T-cell (primary cell): ENCODE results near the gene ACAP2. TPM values are rescaled to one million over a fixed set of nuclear protein-coding genes. Genes with fewer than 3 reads are reported as not detected.

ENCODE experiments used
- ATAC-seq, 4 experiments: fragments of 200-7000 bp in 3 of 4; fragments of 150-1000 bp in 1 of 4; cut with Tn5 transposase; replicated peaks in 1 of 4; 1 replicate in 3 of 4; 2 replicates in 1 of 4; pipeline ENCODE4 v1.10.0; 2021; ENCODE audit warnings: moderate library complexity in 3 of 4, mild to moderate bottlenecking in 2 of 4, moderate number of reproducible peaks in 1 of 4
- CTCF ChIA-PET, 2 donors: fragments of 300-600 bp; sonication (Branson Sonifier 250); formaldehyde crosslinking; loops; one replicate each; lab custom pipeline; 2022; ENCODE audit warnings: antibody characterized with exemption in 2 of 2; lab: Charles Lee
- POLR2A ChIA-PET, 2 donors: fragments of 300-600 bp; sonication (Branson Sonifier 250); formaldehyde crosslinking; loops; one replicate each; lab custom pipeline; 2022; ENCODE audit warnings: antibody characterized with exemption in 2 of 2; lab: Charles Lee
- DNase-seq, 35 experiments: peaks; one replicate each; pipeline versions ENCODE4 v3.0.0 to v3.0.0-alpha.2; 2013 to 2023
- H3K27ac ChIP-seq: one replicate; pipeline ENCODE4 v1.5.1; 2013; ENCODE audit warnings: low read length
- H3K27me3 ChIP-seq, 2 experiments: replicated peaks in 1 of 2; 1 replicate in 1 of 2; 2 replicates in 1 of 2; pipeline versions ENCODE4 v1.6.1 to v1.7.0; 2013; ENCODE audit warnings: low read length in 1 of 2, mixed read lengths in 1 of 2; ENCODE audit not compliant: control insufficient read depth in 2 of 2, insufficient read depth in 2 of 2; ENCODE audit errors: extremely low read depth in 1 of 2
- H3K36me3 ChIP-seq, 2 donors: 1 replicate in 1 of 2; 2 replicates in 1 of 2; pipeline versions ENCODE4 v1.6.1 to v1.7.0; 2013; ENCODE audit warnings: low read length in 1 of 2; ENCODE audit not compliant: control insufficient read depth in 2 of 2, insufficient read depth in 1 of 2; ENCODE audit errors: extremely low read depth in 1 of 2
- H3K4me1 ChIP-seq, 2 experiments: 1 replicate in 1 of 2; 2 replicates in 1 of 2; pipeline versions ENCODE4 v1.6.1 to v1.7.0; 2013; ENCODE audit warnings: low read length in 2 of 2, mixed read lengths in 1 of 2; ENCODE audit not compliant: insufficient read depth in 2 of 2, control insufficient read depth in 1 of 2; ENCODE audit errors: extremely low read depth in 1 of 2
- H3K4me3 ChIP-seq, 2 donors: 1 replicate in 1 of 2; 2 replicates in 1 of 2; pipeline versions ENCODE4 v1.5.1 to v1.7.0; 2013; ENCODE audit warnings: mild to moderate bottlenecking in 2 of 2, low read length in 1 of 2, moderate library complexity in 1 of 2; ENCODE audit not compliant: control insufficient read depth in 1 of 2; ENCODE audit errors: extremely low read depth in 1 of 2
- H3K9me3 ChIP-seq: 2 replicates; pipeline ENCODE4 v1.7.0; 2013
- H3K27ac Mint-ChIP-seq, 2 donors: one replicate each; pipeline ENCODE4 v1.8.0; 2020 to 2021; ENCODE audit warnings: mild to moderate bottlenecking in 2 of 2, mixed read lengths in 2 of 2
- H3K27me3 Mint-ChIP-seq, 2 donors: one replicate each; pipeline ENCODE4 v1.8.0; 2021 to 2022; ENCODE audit warnings: mixed read lengths in 2 of 2
- H3K36me3 Mint-ChIP-seq: one replicate; pipeline ENCODE4 v1.8.0; 2021; ENCODE audit warnings: mixed read lengths
- H3K4me1 Mint-ChIP-seq, 3 donors: one replicate each; pipeline ENCODE4 v1.8.0; 2020 to 2022; ENCODE audit warnings: mixed read lengths in 3 of 3, mild to moderate bottlenecking in 1 of 3
- H3K4me3 Mint-ChIP-seq, 3 donors: one replicate each; pipeline ENCODE4 v1.8.0; 2020 to 2022; ENCODE audit warnings: mild to moderate bottlenecking in 3 of 3, mixed read lengths in 3 of 3, moderate library complexity in 3 of 3
- H3K9me3 Mint-ChIP-seq, 3 donors: one replicate each; pipeline ENCODE4 v1.8.0; 2020 to 2022; ENCODE audit warnings: mixed read lengths in 3 of 3
- WGBS: methylation state at CpG from one replicate; pipeline ENCODE4 v1.1.5; 2013; ENCODE audit warnings: missing lambda C conversion rate; ENCODE audit not compliant: insufficient coverage; 5-methylcytosine and 5-hydroxymethylcytosine counted together
- total RNA-seq, 35 experiments: library from RNA in 6 of 35; stranded (reverse) in 6 of 35; fragments of 120-200 nt in 1 of 35; gene quantifications; one replicate each; pipeline versions ENCODE4 v1.2.1 to v1.2.4 and lab custom pipeline; 2013 to 2026

Gene ACAP2
- total RNA-seq, 5 donors from 2014 or later (not counting 1 experiment from before 2014, with no cell fraction given), result 63.6 to 90.7 (median 72.5) TPM

DNA sequence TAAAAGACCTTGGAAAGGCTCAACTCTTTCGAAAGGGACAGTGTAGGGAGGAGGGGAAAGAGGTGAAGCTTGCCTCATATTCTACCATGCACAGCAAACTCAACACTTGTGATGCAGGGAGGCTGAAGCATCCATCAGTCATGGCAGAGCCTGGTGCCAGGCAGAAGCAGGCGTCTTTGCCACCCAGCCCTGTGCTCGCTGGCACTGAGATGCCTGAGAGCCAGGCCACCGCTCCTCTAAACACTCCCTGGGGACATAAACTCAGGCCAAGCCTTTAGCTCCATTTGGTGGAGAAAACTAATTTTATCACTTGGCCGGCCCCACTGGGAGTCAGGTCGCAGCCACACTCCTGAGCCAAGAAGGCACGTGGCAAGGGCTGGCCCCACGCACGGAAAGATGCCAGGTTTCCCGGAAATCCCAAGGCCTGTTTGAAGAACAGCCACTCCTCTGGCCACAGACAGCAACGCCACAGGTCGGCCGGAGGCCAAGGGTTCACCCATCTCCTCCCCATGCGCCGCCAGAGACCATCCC, 202.6 kb downstream of the ACAP2 start:
- Histone ChIP-seq H3K27ac (no peak overlapping the region), H3K36me3 (peaks cover 3 to 15% of the 10 kb centered on the region in 2 donors), H3K27me3 (no peaks in the 10 kb centered on the region), H3K4me3 (no peak overlapping the region), H3K9me3 (no peaks in the 10 kb centered on the region), H3K4me1 (peaks cover 0 to 4% of the 10 kb centered on the region in 2 experiments)
- DNase-seq (peak in 2 of 35 experiments; percentile 1 to 10), ATAC-seq (no peak)
- WGBS, result 97% methylated on average over 8 of the region's 15 CpGs
- Mint-ChIP-seq H3K27ac (no peak overlapping the region), H3K4me3 (no peak overlapping the region), H3K4me1 (peaks cover 0 to 10% (median 5%) of the 10 kb centered on the region in 3 donors), H3K36me3 (peaks cover 26% of the 10 kb centered on the region), H3K27me3 (no peaks in the 10 kb centered on the region), H3K9me3 (peaks cover 0 to 12% (median 7%) of the 10 kb centered on the region in 3 donors)
- ChIA-PET POLR2A (no interaction called here), CTCF (no interaction called here)

GRCh38 chr3:195239121-195239520, 203.7 kb downstream of the ACAP2 start:
- peaks cover 0 to 12% (median 7%) of the 10 kb centered on the region in 3 donors for H3K9me3 Mint-ChIP-seq
- no peak overlapping the region for H3K4me3 Mint-ChIP-seq
- H3K27ac Mint-ChIP-seq, result no peak overlapping the region
- ChIA-PET POLR2A (no interaction called here), CTCF (no interaction called here)
- H3K4me1 Mint-ChIP-seq, result peaks cover 0 to 10% (median 5%) of the 10 kb centered on the region in 3 donors
- no peak for DNase-seq
- ATAC-seq, result no peak
- no peaks in the 10 kb centered on the region for H3K27me3 Mint-ChIP-seq
- peaks cover 0 to 4% of the 10 kb centered on the region in 2 experiments for H3K4me1 ChIP-seq
- no peak overlapping the region for H3K27ac ChIP-seq
- no peak overlapping the region for H3K4me3 ChIP-seq
- peaks cover 26% of the 10 kb centered on the region for H3K36me3 Mint-ChIP-seq
- peaks cover 3 to 15% of the 10 kb centered on the region in 2 donors for H3K36me3 ChIP-seq
- no CpG with 5 or more reads among the region's 3 CpGs for WGBS
- H3K9me3 ChIP-seq, result no peaks in the 10 kb centered on the region
- no peaks in the 10 kb centered on the region for H3K27me3 ChIP-seq

- ATAC-seq, result no peak
- ChIA-PET CTCF (no interaction called here), POLR2A (no interaction called here)
- Mint-ChIP-seq H3K27me3 (no peaks in the 10 kb centered on the region), H3K36me3 (peaks cover 26% of the 10 kb centered on the region), H3K4me3 (no peak overlapping the region), H3K4me1 (peaks cover 0 to 10% (median 5%) of the 10 kb centered on the region in 3 donors), H3K27ac (no peak overlapping the region), H3K9me3 (peaks cover 0 to 12% (median 7%) of the 10 kb centered on the region in 3 donors)
- Histone ChIP-seq H3K4me1 (peaks cover 0 to 4% of the 10 kb centered on the region in 2 experiments), H3K27ac (no peak overlapping the region), H3K9me3 (no peaks in the 10 kb centered on the region), H3K27me3 (no peaks in the 10 kb centered on the region), H3K4me3 (no peak overlapping the region), H3K36me3 (peaks cover 3 to 15% of the 10 kb centered on the region in 2 donors)
- DNase-seq, result peak in 2 of 35 experiments; percentile 2 to 7
- 63% methylated on average over 5 of the region's 10 CpGs for WGBS
These were observed 204.2 kb downstream of the ACAP2 start for GRCh38 chr3:195238586-195239118.

DNA sequence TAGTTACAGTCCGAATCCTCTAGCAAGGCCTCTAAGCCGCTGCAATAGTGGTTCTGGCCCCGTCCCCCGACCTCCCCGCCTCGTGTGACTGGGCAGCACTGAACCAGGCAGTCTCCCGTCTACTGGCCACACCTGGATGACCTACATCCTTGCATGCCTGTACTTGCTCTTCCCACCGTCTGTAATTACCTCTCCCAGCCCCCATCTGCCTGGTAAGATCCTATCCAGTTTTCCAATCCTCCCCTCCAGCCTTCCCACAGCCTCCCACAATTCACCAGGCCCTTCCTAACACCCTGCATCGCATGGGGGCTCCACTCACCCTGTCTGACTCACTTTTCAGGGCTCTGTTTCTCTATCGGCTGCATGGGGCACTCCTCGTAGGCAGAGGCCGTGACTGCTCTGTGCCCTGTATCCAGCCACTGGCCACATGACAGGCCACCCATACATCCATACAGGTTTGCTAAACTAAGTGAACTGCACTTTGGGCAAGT, 204.7 kb downstream of the ACAP2 start:
- no peak overlapping the region for H3K27ac Mint-ChIP-seq
- peaks cover 0 to 4% of the 10 kb centered on the region in 2 experiments for H3K4me1 ChIP-seq
- no peaks in the 10 kb centered on the region for H3K27me3 Mint-ChIP-seq
- no peaks in the 10 kb centered on the region for H3K27me3 ChIP-seq
- H3K4me3 ChIP-seq, result no peak overlapping the region
- H3K4me1 Mint-ChIP-seq, result peaks cover 0 to 10% (median 5%) of the 10 kb centered on the region in 3 donors
- no peak overlapping the region for H3K27ac ChIP-seq
- no peak overlapping the region for H3K4me3 Mint-ChIP-seq
- H3K9me3 ChIP-seq, result no peaks in the 10 kb centered on the region
- ATAC-seq, result no peak
- H3K36me3 ChIP-seq, result peaks cover 3 to 15% of the 10 kb centered on the region in 2 donors
- H3K9me3 Mint-ChIP-seq, result peaks cover 0 to 12% (median 11%) of the 10 kb centered on the region in 3 donors
- WGBS, result 93% methylated on average over 12 of the region's 12 CpGs
- ChIA-PET POLR2A (no interaction called here), CTCF (no interaction called here)
- DNase-seq, result peak in 2 of 35 experiments; percentile 1 to 3
- H3K36me3 Mint-ChIP-seq, result peaks cover 26% of the 10 kb centered on the region

DNA sequence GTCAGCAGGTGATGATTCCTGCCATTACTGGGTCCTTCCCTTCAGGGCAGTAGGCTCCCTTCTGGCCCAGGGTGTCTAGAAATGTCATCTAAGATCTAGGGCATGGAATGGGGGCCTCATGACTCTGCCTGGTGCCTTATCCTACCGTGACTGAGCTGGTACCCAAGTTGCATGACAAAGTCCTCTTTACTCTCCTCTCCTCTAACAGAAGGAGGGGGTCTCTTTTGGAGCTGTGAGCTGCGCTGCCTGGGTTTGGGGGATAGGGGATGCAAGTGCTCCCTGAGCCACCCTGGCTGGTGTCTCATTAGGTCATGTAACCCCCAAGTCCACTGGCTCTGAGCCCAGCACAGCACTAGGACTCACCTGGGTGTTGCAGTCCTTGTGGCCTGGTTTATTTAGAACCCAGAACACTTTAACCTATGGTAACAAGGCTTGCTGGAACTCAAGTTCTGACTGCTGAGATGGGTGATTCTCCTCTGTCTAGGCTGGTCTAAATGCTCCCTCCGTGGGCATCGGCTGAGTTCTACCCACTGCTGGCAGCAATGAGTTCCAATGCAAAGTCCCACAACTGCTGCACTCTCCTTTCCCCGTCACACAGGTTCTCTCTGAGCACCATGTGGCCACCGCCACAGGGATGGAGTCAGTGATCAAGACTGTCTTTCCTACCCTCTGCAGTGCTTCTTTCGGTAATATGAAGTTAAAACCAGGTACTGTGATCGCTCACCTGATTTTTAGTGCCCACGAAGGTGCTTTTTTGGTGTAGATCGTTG, 205.8 kb downstream of the ACAP2 start:
- Mint-ChIP-seq H3K36me3 (peaks cover 19% of the 10 kb centered on the region), H3K9me3 (peaks cover 0 to 20% (median 17%) of the 10 kb centered on the region in 3 donors), H3K4me1 (peaks cover 0 to 10% (median 5%) of the 10 kb centered on the region in 3 donors), H3K27ac (no peak overlapping the region), H3K4me3 (no peak overlapping the region), H3K27me3 (no peaks in the 10 kb centered on the region)
- H3K4me1 ChIP-seq, result peaks cover 0 to 4% of the 10 kb centered on the region in 2 experiments
- no peaks in the 10 kb centered on the region for H3K9me3 ChIP-seq
- H3K36me3 ChIP-seq, result peaks cover 3 to 15% of the 10 kb centered on the region in 2 donors
- DNase-seq, result peak in 2 of 35 experiments; percentile 3 to 9
- POLR2A ChIA-PET, result no interaction called here
- no peak overlapping the region for H3K4me3 ChIP-seq
- CTCF ChIA-PET, result no interaction called here
- no peaks in the 10 kb centered on the region for H3K27me3 ChIP-seq
- H3K27ac ChIP-seq, result no peak overlapping the region
- ATAC-seq, result no peak
- WGBS, result 100% methylated on average over 6 of the region's 10 CpGs

GRCh38 chr3:195236076-195236798, 206.6 kb downstream of the ACAP2 start:
- 96% methylated on average over 5 of the region's 5 CpGs for WGBS
- Histone ChIP-seq H3K4me1 (peaks cover 0 to 4% of the 10 kb centered on the region in 2 experiments), H3K27me3 (no peaks in the 10 kb centered on the region), H3K27ac (no peak overlapping the region), H3K9me3 (no peaks in the 10 kb centered on the region), H3K4me3 (no peak overlapping the region), H3K36me3 (peaks cover 3 to 15% of the 10 kb centered on the region in 2 donors)
- ChIA-PET POLR2A (no interaction called here), CTCF (no interaction called here)
- Mint-ChIP-seq H3K9me3 (peaks cover 0 to 20% (median 20%) of the 10 kb centered on the region in 3 donors), H3K4me3 (no peak overlapping the region), H3K4me1 (peaks cover 0 to 10% (median 5%) of the 10 kb centered on the region in 3 donors), H3K36me3 (peaks cover 19% of the 10 kb centered on the region), H3K27me3 (no peaks in the 10 kb centered on the region), H3K27ac (no peak overlapping the region)
- no peak for ATAC-seq
- DNase-seq, result peak in 2 of 35 experiments; percentile 2
